GM12865 (cell line): Measurements from ENCODE around the gene HPCAL1.
"Not testable (repeated sequence)": the region's sequence is repeated elsewhere in the genome, so short reads cannot be mapped to it uniquely, and the experiment has no call there.

Source experiments
- DNase-seq: peaks from one replicate; pipeline ENCODE4 v3.0.0; 2010; ENCODE audit warnings: low read depth
- H3K4me3 ChIP-seq: 2 replicates; pipeline ENCODE4 v1.5.1; 2011; ENCODE audit warnings: mild to moderate bottlenecking, low read depth, low read length, control low read depth
- CTCF ChIP-seq: IDR thresholded peaks from 2 replicates; pipeline ENCODE4 v1.5.1; 2011; ENCODE audit warnings: low read length, control low read depth, low read depth, inconsistent platforms; ENCODE audit not compliant: insufficient read depth; ENCODE audit errors: missing control alignments

Gene HPCAL1

GRCh38 chr2:10285556-10286198 lies 17.0 kb upstream of the HPCAL1 start:
- no peak for TF ChIP-seq CTCF
- H3K4me3 ChIP-seq = no peak overlapping the region
- no peak for DNase-seq

- no peak for DNase-seq
- TF ChIP-seq CTCF = no peak
- no peak overlapping the region for H3K4me3 ChIP-seq
These were observed 16.3 kb upstream of the HPCAL1 start for GRCh38 chr2:10286216-10287037.

GRCh38 chr2:10287761-10288160 lies 14.9 kb upstream of the HPCAL1 start:
- no peak for TF ChIP-seq CTCF
- H3K4me3 ChIP-seq = no peak overlapping the region
- DNase-seq = no peak

- DNase-seq = no peak
- no peak overlapping the region for H3K4me3 ChIP-seq
- no peak for TF ChIP-seq CTCF
These were observed 14.1 kb upstream of the HPCAL1 start for GRCh38 chr2:10288606-10289005.

GRCh38 chr2:10289352-10289751 lies 13.4 kb upstream of the HPCAL1 start:
- DNase-seq = no peak
- no peak for TF ChIP-seq CTCF
- H3K4me3 ChIP-seq = no peak overlapping the region

- TF ChIP-seq CTCF = no peak
- no peak for DNase-seq
- no peak overlapping the region for H3K4me3 ChIP-seq
These were observed 12.8 kb upstream of the HPCAL1 start for GRCh38 chr2:10289891-10290290.

- not testable (repeated sequence) for DNase-seq, H3K4me3 ChIP-seq
These were observed 11.3 kb upstream of the HPCAL1 start for GRCh38 chr2:10291376-10291775.
